Neuron (in vitro differentiated cells): ENCODE results near the gene PMPCA.
"Not testable (repeated sequence)": the region's sequence is repeated elsewhere in the genome, so short reads cannot be mapped to it uniquely, and the experiment has no call there.

Source experiments
- H2AFZ ChIP-seq: one replicate; pipeline ENCODE4 v1.6.1; 2013; ENCODE audit warnings: low read depth, mild to moderate bottlenecking, inconsistent platforms, low read length, moderate library complexity
- H3K27me3 ChIP-seq: one replicate; pipeline ENCODE4 v1.6.1; 2013; ENCODE audit warnings: low read length; ENCODE audit not compliant: insufficient read depth
- H3K36me3 ChIP-seq: one replicate; pipeline ENCODE4 v1.6.1; 2013; ENCODE audit warnings: low read length; ENCODE audit not compliant: insufficient read depth
- H3K4me1 ChIP-seq: one replicate; pipeline ENCODE4 v1.6.1; 2013; ENCODE audit warnings: low read length; ENCODE audit not compliant: insufficient read depth
- H3K4me3 ChIP-seq: 2 replicates; pipeline ENCODE4 v1.5.1; 2013; ENCODE audit warnings: mild to moderate bottlenecking, low read length, moderate library complexity
- H3K9me3 ChIP-seq: one replicate; pipeline ENCODE4 v1.6.1; 2013; ENCODE audit warnings: low read length

Gene PMPCA

GRCh38 chr9:136421791-136422190, 11.3 kb downstream of the PMPCA start:
- H3K27me3 ChIP-seq, result no peaks in the 10 kb centered on the region
- H3K36me3 ChIP-seq, result peaks cover 71% of the 10 kb centered on the region
- H2AFZ ChIP-seq, result no peak overlapping the region

GRCh38 chr9:136422876-136423275, 12.4 kb downstream of the PMPCA start:
- Histone ChIP-seq H3K9me3 (no peaks in the 10 kb centered on the region), H3K4me3 (no peak overlapping the region), H3K36me3 (peaks cover 66% of the 10 kb centered on the region), H2AFZ (no peak overlapping the region), H3K27me3 (no peaks in the 10 kb centered on the region), H3K4me1 (no peaks in the 10 kb centered on the region)

More at GRCh38 chr9:136421791-136422190, 11.3 kb downstream of the PMPCA start:
- no peaks in the 10 kb centered on the region for H3K4me1 ChIP-seq
- no peak overlapping the region for H3K4me3 ChIP-seq
- no peaks in the 10 kb centered on the region for H3K9me3 ChIP-seq

- no peaks in the 10 kb centered on the region for H3K9me3 ChIP-seq
- H2AFZ ChIP-seq, result no peak overlapping the region
- H3K4me3 ChIP-seq, result no peak overlapping the region
- no peaks in the 10 kb centered on the region for H3K4me1 ChIP-seq
- H3K27me3 ChIP-seq, result no peaks in the 10 kb centered on the region
- H3K36me3 ChIP-seq, result peaks cover 60% of the 10 kb centered on the region
Observed at GRCh38 chr9:136423432-136424146, 13.1 kb downstream of the PMPCA start.

GRCh38 chr9:136424750-136425362, 14.4 kb downstream of the PMPCA start:
- H3K36me3 ChIP-seq, result peaks cover 63% of the 10 kb centered on the region
- H3K4me3 ChIP-seq, result no peak overlapping the region
- no peaks in the 10 kb centered on the region for H3K4me1 ChIP-seq

GRCh38 chr9:136425367-136425766, 14.9 kb downstream of the PMPCA start:
- H3K4me1 ChIP-seq, H3K27me3 ChIP-seq, H3K4me3 ChIP-seq, H2AFZ ChIP-seq, H3K9me3 ChIP-seq: not testable (repeated sequence)
- H3K36me3 ChIP-seq, result peaks cover 66% of the 10 kb centered on the region

More at GRCh38 chr9:136424750-136425362, 14.4 kb downstream of the PMPCA start:
- Histone ChIP-seq H3K27me3 (no peaks in the 10 kb centered on the region), H2AFZ (no peak overlapping the region), H3K9me3 (no peaks in the 10 kb centered on the region)

GRCh38 chr9:136426787-136427186, 16.3 kb downstream of the PMPCA start:
- Histone ChIP-seq H3K9me3 (no peaks in the 10 kb centered on the region), H3K27me3 (no peaks in the 10 kb centered on the region), H3K36me3 (peaks cover 60% of the 10 kb centered on the region), H2AFZ (no peak overlapping the region), H3K4me1 (no peaks in the 10 kb centered on the region), H3K4me3 (no peak overlapping the region)

GRCh38 chr9:136429075-136429628, 18.7 kb downstream of the PMPCA start:
- Histone ChIP-seq H3K9me3 (no peaks in the 10 kb centered on the region), H3K27me3 (no peaks in the 10 kb centered on the region), H2AFZ (no peak overlapping the region), H3K4me1 (no peaks in the 10 kb centered on the region), H3K36me3 (peaks cover 44% of the 10 kb centered on the region), H3K4me3 (no peak overlapping the region)

- Histone ChIP-seq H3K4me1 (no peaks in the 10 kb centered on the region), H3K4me3 (no peak overlapping the region), H3K36me3 (peaks cover 37% of the 10 kb centered on the region), H3K27me3 (no peaks in the 10 kb centered on the region), H2AFZ (no peak overlapping the region), H3K9me3 (no peaks in the 10 kb centered on the region)
Observed at GRCh38 chr9:136429683-136430491, 19.4 kb downstream of the PMPCA start.

GRCh38 chr9:136430588-136431234, 20.3 kb downstream of the PMPCA start:
- Histone ChIP-seq H3K36me3 (peaks cover 35% of the 10 kb centered on the region), H3K27me3 (no peaks in the 10 kb centered on the region), H3K9me3 (no peaks in the 10 kb centered on the region), H3K4me1 (no peaks in the 10 kb centered on the region), H2AFZ (no peak overlapping the region), H3K4me3 (no peak overlapping the region)

- H3K36me3 ChIP-seq, result peaks cover 45% of the 10 kb centered on the region
Observed at GRCh38 chr9:136431782-136432350, 21.4 kb downstream of the PMPCA start.

GRCh38 chr9:136432591-136432990, 22.1 kb downstream of the PMPCA start:
- peaks cover 49% of the 10 kb centered on the region for H3K36me3 ChIP-seq
- H3K4me3 ChIP-seq, result no peak overlapping the region
- no peaks in the 10 kb centered on the region for H3K27me3 ChIP-seq
- H3K9me3 ChIP-seq, result no peaks in the 10 kb centered on the region
- H3K4me1 ChIP-seq, result peaks cover 12% of the 10 kb centered on the region
- H2AFZ ChIP-seq, result no peak overlapping the region

More at GRCh38 chr9:136431782-136432350, 21.4 kb downstream of the PMPCA start:
- no peaks in the 10 kb centered on the region for H3K27me3 ChIP-seq
- no peak overlapping the region for H3K4me3 ChIP-seq
- no peak overlapping the region for H2AFZ ChIP-seq
- H3K9me3 ChIP-seq, result no peaks in the 10 kb centered on the region
- H3K4me1 ChIP-seq, result peaks cover 5% of the 10 kb centered on the region

GRCh38 chr9:136433043-136433715, 22.7 kb downstream of the PMPCA start:
- Histone ChIP-seq H3K9me3 (no peaks in the 10 kb centered on the region), H3K4me3 (no peak overlapping the region), H3K27me3 (no peaks in the 10 kb centered on the region), H2AFZ (no peak overlapping the region), H3K36me3 (peaks cover 48% of the 10 kb centered on the region), H3K4me1 (peaks cover 18% of the 10 kb centered on the region)
